ENCODE results near the gene KCNJ12. TPM values are rescaled to one million over a fixed set of nuclear protein-coding genes. Genes with fewer than 3 reads are reported as not detected.

Gene KCNJ12
- total RNA-seq, 4 donors from 2014 or later, result 1.5 to 3.2 (median 2.5) TPM

DNA sequence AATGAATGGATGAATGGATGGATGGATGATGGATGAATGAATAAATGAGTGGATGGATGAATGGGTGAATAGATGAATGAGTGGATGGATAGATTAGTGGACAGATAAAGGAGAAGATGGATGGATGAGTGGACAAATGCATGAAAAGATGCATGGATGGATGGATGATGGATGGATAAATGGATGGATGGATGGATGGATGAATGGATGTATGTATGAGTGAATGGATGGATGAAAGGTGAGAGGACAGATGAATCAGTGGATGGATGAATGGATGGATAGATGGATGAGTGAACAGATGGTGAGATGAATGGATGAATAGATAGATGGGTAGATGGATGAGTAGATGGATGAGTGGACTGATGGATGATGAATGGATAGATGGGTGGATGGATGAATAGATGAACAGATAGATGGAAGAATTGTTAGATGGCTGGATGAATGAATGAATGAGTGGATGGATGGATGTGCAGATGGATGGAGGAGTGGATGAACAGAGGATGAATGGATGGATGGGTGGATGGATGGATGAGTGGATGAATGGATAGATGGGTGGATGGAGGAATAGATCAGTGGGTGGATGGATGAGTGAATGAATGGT lies 13.7 kb upstream of the KCNJ12 start:
- no peak for ATAC-seq (ENCODE audit: low FRiP score)
- no peak for DNase-seq (ENCODE audit: low spot score)
- TF ChIP-seq, protein P1, sequence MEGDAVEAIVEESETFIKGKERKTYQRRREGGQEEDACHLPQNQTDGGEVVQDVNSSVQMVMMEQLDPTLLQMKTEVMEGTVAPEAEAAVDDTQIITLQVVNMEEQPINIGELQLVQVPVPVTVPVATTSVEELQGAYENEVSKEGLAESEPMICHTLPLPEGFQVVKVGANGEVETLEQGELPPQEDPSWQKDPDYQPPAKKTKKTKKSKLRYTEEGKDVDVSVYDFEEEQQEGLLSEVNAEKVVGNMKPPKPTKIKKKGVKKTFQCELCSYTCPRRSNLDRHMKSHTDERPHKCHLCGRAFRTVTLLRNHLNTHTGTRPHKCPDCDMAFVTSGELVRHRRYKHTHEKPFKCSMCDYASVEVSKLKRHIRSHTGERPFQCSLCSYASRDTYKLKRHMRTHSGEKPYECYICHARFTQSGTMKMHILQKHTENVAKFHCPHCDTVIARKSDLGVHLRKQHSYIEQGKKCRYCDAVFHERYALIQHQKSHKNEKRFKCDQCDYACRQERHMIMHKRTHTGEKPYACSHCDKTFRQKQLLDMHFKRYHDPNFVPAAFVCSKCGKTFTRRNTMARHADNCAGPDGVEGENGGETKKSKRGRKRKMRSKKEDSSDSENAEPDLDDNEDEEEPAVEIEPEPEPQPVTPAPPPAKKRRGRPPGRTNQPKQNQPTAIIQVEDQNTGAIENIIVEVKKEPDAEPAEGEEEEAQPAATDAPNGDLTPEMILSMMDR (IDR thresholded peaks at IDR 0.05), result no peak

- TF ChIP-seq, protein P1 (IDR thresholded peaks at IDR 0.05), result no peak
- DNase-seq (ENCODE audit: low spot score), result no peak
- no peak for ATAC-seq (ENCODE audit: low FRiP score)
These were observed 12.1 kb upstream of the KCNJ12 start for GRCh38 chr17:21363776-21364642.

DNA sequence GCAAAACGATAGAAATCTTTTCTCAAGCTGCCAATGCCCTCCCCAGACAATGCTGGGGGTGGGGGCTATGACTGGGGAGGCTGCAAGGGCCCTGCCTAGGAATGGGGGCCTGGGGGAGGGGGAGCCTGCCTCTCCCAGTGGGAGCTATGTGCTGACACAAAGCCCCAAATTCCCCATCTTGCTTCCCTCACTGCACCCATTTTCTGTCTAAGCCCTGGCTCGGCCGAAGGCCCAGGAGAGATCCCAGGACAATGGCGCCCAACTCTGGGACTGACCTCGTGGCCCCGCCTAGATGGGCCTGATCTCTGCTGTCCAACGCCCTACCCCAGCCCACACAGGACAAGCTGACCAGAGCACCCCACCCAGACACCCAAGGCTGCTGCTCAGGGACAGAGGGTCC lies 11.1 kb upstream of the KCNJ12 start:
- ATAC-seq (ENCODE audit: low FRiP score) (no peak), DNase-seq (ENCODE audit: low spot score) (no peak)
- TF ChIP-seq, protein P1 (IDR thresholded peaks at IDR 0.05), result no peak

GRCh38 chr17:21368545-21369246 lies 7.5 kb upstream of the KCNJ12 start:
- ATAC-seq (ENCODE audit: low FRiP score), result no peak
- DNase-seq (ENCODE audit: low spot score), result no peak
- TF ChIP-seq, protein P1 (IDR thresholded peaks at IDR 0.05), result no peak

DNA sequence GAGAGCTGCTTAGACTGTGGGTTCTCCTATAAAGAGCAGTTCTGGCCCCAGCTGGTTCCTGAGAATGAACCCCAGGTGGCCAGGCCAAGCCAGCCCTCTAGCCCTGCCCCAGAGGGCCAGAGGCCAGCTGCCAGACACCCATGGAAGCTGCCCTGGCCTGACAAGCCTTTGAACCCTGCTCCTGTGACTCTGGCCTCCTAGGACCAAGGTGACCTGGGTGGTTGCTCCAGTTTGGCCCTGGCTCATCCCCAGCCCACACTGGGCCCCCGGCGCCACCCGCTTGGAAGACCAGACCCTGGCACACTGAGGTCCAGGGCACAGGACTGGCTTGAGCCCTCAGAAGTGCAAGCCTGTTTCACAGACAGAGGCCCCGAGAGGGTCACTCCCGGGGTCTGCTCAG lies 6.8 kb upstream of the KCNJ12 start:
- TF ChIP-seq, protein P1 (IDR thresholded peaks at IDR 0.05), result no peak
- ATAC-seq (ENCODE audit: low FRiP score) (no peak), DNase-seq (ENCODE audit: low spot score) (no peak)

- TF ChIP-seq, protein P1 (IDR thresholded peaks at IDR 0.05), result no peak
- no peak for DNase-seq (ENCODE audit: low spot score)
- ATAC-seq (ENCODE audit: low FRiP score), result no peak
These were observed 5.7 kb upstream of the KCNJ12 start for GRCh38 chr17:21370430-21370829.
